ENCODE measurements around the gene ATXN10. TPM values are rescaled to one million over a fixed set of nuclear protein-coding genes. Genes with fewer than 3 reads are reported as not detected.

ATXN10 gene
- total RNA-seq, 4 donors from 2014 or later, result 28.4 to 184 (median 66.3) TPM

DNA sequence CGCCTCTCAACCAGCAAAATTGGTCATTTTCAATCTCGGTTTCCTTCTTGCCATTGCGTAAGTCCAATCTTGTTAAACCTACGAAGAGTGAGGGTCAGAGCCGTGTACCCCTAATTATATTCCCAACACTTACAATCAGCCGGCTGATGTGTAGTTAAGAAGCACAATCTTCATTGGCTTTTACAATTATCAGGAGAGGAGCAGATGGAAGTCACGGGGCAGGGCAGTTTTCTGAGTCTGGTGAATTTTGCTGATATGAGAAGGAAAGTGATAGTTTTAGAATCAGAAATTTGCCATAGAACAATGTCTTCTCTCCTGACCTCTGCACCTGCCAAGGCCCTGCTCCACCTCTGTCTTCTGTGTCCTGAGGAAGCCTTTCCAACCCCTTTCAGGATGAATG, 35.0 kb upstream of the ATXN10 start:
- Histone ChIP-seq H3K27me3 (no peaks in the 10 kb centered on the region), H3K36me3 (no peaks in the 10 kb centered on the region), H3K9me3 (no peaks in the 10 kb centered on the region), H3K27ac (no peak overlapping the region), H3K4me3 (no peak overlapping the region), H3K4me1 (peaks cover 0 to 8% (median 0%) of the 10 kb centered on the region in 4 donors)
- peak in 1 of 3 donors; percentile 5 for DNase-seq
- TF ChIP-seq, protein P1, sequence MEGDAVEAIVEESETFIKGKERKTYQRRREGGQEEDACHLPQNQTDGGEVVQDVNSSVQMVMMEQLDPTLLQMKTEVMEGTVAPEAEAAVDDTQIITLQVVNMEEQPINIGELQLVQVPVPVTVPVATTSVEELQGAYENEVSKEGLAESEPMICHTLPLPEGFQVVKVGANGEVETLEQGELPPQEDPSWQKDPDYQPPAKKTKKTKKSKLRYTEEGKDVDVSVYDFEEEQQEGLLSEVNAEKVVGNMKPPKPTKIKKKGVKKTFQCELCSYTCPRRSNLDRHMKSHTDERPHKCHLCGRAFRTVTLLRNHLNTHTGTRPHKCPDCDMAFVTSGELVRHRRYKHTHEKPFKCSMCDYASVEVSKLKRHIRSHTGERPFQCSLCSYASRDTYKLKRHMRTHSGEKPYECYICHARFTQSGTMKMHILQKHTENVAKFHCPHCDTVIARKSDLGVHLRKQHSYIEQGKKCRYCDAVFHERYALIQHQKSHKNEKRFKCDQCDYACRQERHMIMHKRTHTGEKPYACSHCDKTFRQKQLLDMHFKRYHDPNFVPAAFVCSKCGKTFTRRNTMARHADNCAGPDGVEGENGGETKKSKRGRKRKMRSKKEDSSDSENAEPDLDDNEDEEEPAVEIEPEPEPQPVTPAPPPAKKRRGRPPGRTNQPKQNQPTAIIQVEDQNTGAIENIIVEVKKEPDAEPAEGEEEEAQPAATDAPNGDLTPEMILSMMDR (IDR thresholded peaks at IDR 0.05), result no peak
- TF ChIP-seq POLR2A (IDR thresholded peaks at IDR 0.05), result no peak

- Histone ChIP-seq H3K4me3 (no peak overlapping the region), H3K36me3 (no peaks in the 10 kb centered on the region), H3K9me3 (no peaks in the 10 kb centered on the region), H3K27ac (no peak overlapping the region), H3K4me1 (peaks cover 0 to 8% (median 0%) of the 10 kb centered on the region in 4 donors), H3K27me3 (no peaks in the 10 kb centered on the region)
- DNase-seq, result no peak
- TF ChIP-seq POLR2A (IDR thresholded peaks at IDR 0.05), result no peak
- TF ChIP-seq, protein P1 (IDR thresholded peaks at IDR 0.05), result no peak
These were observed 33.4 kb upstream of the ATXN10 start for GRCh38 chr22:45638197-45638596.

GRCh38 chr22:45638834-45639746, 32.5 kb upstream of the ATXN10 start:
- Histone ChIP-seq H3K4me3 (no peak overlapping the region), H3K36me3 (no peaks in the 10 kb centered on the region), H3K27ac (peak overlapping the region in 1 of 4 donors; percentile 2), H3K9me3 (no peaks in the 10 kb centered on the region), H3K4me1 (peaks cover 0 to 8% (median 0%) of the 10 kb centered on the region in 4 donors), H3K27me3 (no peaks in the 10 kb centered on the region)
- no peak for TF ChIP-seq POLR2A (IDR thresholded peaks at IDR 0.05)
- TF ChIP-seq, protein P1 (IDR thresholded peaks at IDR 0.05), result no peak
- peak in 2 of 3 donors; percentile 60 to 72 for DNase-seq

DNA sequence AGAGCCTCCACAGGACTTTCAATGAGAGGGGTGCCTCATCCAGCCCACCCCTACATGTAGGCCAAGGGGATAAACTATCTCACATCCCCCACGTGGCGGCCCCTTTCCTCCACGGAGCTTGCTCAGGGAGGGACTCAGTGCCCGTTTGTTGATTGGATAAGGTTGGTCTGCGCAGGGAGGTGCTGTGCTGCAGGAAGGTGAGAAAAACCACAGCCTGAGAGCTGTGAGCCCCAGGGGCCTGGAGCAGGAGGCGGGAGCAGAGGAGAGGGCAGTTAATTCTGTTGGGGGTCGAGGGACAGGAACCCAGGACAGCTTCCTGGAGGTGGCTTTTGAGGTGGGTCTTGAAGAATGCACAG, 31.9 kb upstream of the ATXN10 start:
- no peaks in the 10 kb centered on the region for H3K36me3 ChIP-seq
- no peak overlapping the region for H3K4me3 ChIP-seq
- no peaks in the 10 kb centered on the region for H3K27me3 ChIP-seq

GRCh38 chr22:45640291-45640940, 31.2 kb upstream of the ATXN10 start:
- DNase-seq, result peak in 1 of 3 donors; percentile 22
- Histone ChIP-seq H3K4me1 (peaks cover 0 to 9% (median 2%) of the 10 kb centered on the region in 4 donors), H3K9me3 (no peaks in the 10 kb centered on the region), H3K36me3 (no peaks in the 10 kb centered on the region), H3K4me3 (no peak overlapping the region), H3K27ac (no peak overlapping the region), H3K27me3 (no peaks in the 10 kb centered on the region)
- no peak for TF ChIP-seq POLR2A (IDR thresholded peaks at IDR 0.05)
- TF ChIP-seq, protein P1 (IDR thresholded peaks at IDR 0.05), result no peak

More for the DNA sequence above, 31.9 kb upstream of the ATXN10 start:
- no peak for DNase-seq
- Histone ChIP-seq H3K27ac (no peak overlapping the region), H3K4me1 (peaks cover 0 to 8% (median 0%) of the 10 kb centered on the region in 4 donors), H3K9me3 (no peaks in the 10 kb centered on the region)
- TF ChIP-seq, protein P1 (IDR thresholded peaks at IDR 0.05), result no peak
- no peak for TF ChIP-seq POLR2A (IDR thresholded peaks at IDR 0.05)
